Gastroesophageal sphincter (tissue), 4 donors: ENCODE measurements around the gene SCARB2. TPM values are rescaled to one million over a fixed set of nuclear protein-coding genes. Genes with fewer than 3 reads are reported as not detected.

Experiments used
- ATAC-seq: fragments of 150-250 bp; one replicate; pipeline ENCODE4 v1.9.1; 2016; ENCODE audit warnings: mild to moderate bottlenecking, moderate library complexity
- H3K27ac ChIP-seq, 4 donors: fragments of 200-600 bp; sonication (generic) in 3 of 4; 1 replicate in 3 of 4; 2 replicates in 1 of 4; pipeline ENCODE4 v1.5.1; 2016 to 2019
- H3K27me3 ChIP-seq: fragments of 200-600 bp; sonication (generic); one replicate; pipeline ENCODE4 v1.5.1; 2019
- H3K36me3 ChIP-seq, 2 donors: fragments of 200-600 bp; sonication (generic); one replicate each; pipeline ENCODE4 v1.5.1; 2019; ENCODE audit warnings: control low read depth in 1 of 2
- H3K4me1 ChIP-seq, 3 donors: fragments of 200-600 bp; sonication (generic); 1 replicate in 2 of 3; 2 replicates in 1 of 3; pipeline ENCODE4 v1.5.1; 2016 to 2019; ENCODE audit warnings: control low read depth in 2 of 3
- H3K4me3 ChIP-seq, 2 donors: fragments of 200-600 bp; sonication (generic); one replicate each; pipeline ENCODE4 v1.5.1; 2019; ENCODE audit warnings: mild to moderate bottlenecking in 1 of 2, moderate library complexity in 1 of 2
- H3K9me3 ChIP-seq, 3 donors: fragments of 200-600 bp; sonication (generic); one replicate each; pipeline ENCODE4 v1.5.1; 2017 to 2019; ENCODE audit warnings: control low read depth in 2 of 3
- EP300 ChIP-seq: sonication (generic); formaldehyde crosslinking; IDR thresholded peaks from one replicate; pipeline ENCODE4 v1.6.1; 2017; ENCODE audit warnings: antibody characterized with exemption, mild to moderate bottlenecking
- POLR2A ChIP-seq, 2 donors: fragments of 450-650 bp; IDR thresholded peaks; one replicate each; pipeline ENCODE4 v1.6.1; 2017; ENCODE audit warnings: antibody characterized with exemption in 2 of 2, mild to moderate bottlenecking in 2 of 2, moderate library complexity in 1 of 2
- POLR2AphosphoS5 ChIP-seq: sonication (generic); formaldehyde crosslinking; IDR thresholded peaks from one replicate; pipeline ENCODE4 v1.6.1; 2017; ENCODE audit warnings: antibody characterized with exemption
- WGBS, 2 donors: methylation state at CpG; one replicate each; pipeline ENCODE4 v1.1.5; 2018; ENCODE audit warnings: low coverage in 1 of 2; 5-methylcytosine and 5-hydroxymethylcytosine counted together
- total RNA-seq, 4 donors: library from RNA; depleted of rRNA; stranded (reverse); fragments of >200 nt; gene quantifications; one replicate each; pipeline ENCODE4 v1.1.0, GENCODE V29; 2016
- TF ChIP-seq, protein P1 (sequence below), 4 experiments: fragments of 200-600 bp in 2 of 4; fragments of 450-650 bp in 2 of 4; sonication (generic) in 1 of 4; IDR thresholded peaks; one replicate each; pipeline ENCODE4 v1.5.1; 2017 to 2019; ENCODE audit warnings: antibody characterized with exemption in 4 of 4, mild to moderate bottlenecking in 2 of 4, moderate library complexity in 2 of 4

SCARB2 gene
- total RNA-seq, 4 donors from 2014 or later: 121 to 169 (median 130) TPM

DNA sequence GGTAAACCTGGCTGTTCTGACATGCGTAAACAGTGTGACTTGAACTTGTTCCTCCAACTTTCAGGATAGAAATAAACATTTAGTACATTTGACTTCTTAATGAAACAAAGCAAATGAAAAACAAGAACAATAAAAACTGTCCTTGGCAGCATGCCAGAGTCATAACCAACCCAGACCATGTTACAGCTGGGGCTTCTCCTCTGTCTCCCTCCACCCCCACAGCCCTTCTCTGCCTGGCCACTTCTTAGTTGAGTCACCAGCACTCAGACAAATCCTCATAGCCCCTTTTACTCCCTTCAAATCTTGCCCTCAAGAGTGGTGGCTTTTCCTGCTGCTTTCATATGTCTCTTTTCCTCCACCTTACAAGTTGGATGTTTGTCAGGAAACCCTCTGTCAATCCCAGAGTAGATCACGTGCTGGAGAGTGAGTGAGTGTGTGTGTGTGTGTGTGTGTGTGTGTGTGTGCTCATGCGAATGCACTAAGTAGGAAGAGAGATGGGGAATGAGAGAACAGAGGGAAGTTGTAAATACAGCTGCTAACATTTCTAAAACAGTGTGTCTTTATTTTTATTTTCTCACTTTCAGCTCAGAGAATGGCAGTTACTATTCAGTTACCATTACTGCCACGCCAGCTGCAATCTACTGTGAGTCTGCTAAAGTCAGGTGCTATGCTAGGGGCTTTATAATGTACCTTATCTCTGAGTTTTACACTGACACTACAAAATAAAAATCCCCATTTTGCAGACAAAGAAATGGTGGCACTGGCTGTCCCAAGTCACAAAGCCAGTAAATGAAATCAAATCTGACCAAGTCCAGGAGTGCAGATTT, 15.0 kb downstream of the SCARB2 start:
- peaks cover 29 to 100% (median 47%) of the 10 kb centered on the region in 3 donors for H3K4me1 ChIP-seq
- no peaks in the 10 kb centered on the region for H3K9me3 ChIP-seq
- peak; percentile 54 for ATAC-seq
- H3K27ac ChIP-seq: peak overlapping the region; percentile 70 to 76 (median 74)
- 0 to 28% methylated on average over 2 to 4 of the region's 4 CpGs for WGBS, 2 donors
- H3K4me3 ChIP-seq: no peak overlapping the region
- no peaks in the 10 kb centered on the region for H3K27me3 ChIP-seq
- peaks cover 0 to 22% of the 10 kb centered on the region in 2 donors for H3K36me3 ChIP-seq
- TF ChIP-seq, protein P1, sequence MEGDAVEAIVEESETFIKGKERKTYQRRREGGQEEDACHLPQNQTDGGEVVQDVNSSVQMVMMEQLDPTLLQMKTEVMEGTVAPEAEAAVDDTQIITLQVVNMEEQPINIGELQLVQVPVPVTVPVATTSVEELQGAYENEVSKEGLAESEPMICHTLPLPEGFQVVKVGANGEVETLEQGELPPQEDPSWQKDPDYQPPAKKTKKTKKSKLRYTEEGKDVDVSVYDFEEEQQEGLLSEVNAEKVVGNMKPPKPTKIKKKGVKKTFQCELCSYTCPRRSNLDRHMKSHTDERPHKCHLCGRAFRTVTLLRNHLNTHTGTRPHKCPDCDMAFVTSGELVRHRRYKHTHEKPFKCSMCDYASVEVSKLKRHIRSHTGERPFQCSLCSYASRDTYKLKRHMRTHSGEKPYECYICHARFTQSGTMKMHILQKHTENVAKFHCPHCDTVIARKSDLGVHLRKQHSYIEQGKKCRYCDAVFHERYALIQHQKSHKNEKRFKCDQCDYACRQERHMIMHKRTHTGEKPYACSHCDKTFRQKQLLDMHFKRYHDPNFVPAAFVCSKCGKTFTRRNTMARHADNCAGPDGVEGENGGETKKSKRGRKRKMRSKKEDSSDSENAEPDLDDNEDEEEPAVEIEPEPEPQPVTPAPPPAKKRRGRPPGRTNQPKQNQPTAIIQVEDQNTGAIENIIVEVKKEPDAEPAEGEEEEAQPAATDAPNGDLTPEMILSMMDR (IDR thresholded peaks at IDR 0.05): no peak
- peak; percentile 34 for TF ChIP-seq POLR2AphosphoS5
- no peak for TF ChIP-seq POLR2A (IDR thresholded peaks at IDR 0.05)

DNA sequence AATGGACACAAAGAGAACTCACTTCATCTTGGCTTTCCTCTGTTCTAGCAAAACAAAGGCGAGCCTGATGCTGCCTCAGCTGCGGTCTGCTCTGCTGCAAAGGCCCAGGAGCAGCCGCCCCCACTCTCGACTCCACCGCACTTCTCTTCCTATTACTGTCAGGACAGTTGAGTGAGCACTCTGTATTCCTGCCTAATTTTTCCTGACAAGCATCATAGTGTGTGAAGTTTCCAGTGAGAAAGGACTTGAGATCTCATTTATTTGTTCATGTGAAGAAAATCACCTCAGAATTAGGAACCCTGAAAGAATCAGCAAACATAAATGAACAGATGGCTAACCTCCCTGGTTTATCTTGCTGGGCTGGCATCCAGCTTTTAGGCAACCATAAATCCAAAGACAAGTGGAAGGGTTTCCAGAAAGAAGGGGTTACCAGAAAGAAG, 15.6 kb downstream of the SCARB2 start:
- peak; percentile 26 for ATAC-seq
- TF ChIP-seq EP300 (no peak), POLR2AphosphoS5 (no peak), POLR2A (IDR thresholded peaks at IDR 0.05) (no peak)
- TF ChIP-seq, protein P1 (IDR thresholded peaks at IDR 0.05): no peak
- Histone ChIP-seq H3K4me1 (peaks cover 29 to 100% (median 45%) of the 10 kb centered on the region in 3 donors), H3K9me3 (no peaks in the 10 kb centered on the region), H3K27me3 (no peaks in the 10 kb centered on the region), H3K36me3 (peaks cover 0 to 28% of the 10 kb centered on the region in 2 donors), H3K27ac (peak overlapping the region; percentile 70 to 76 (median 74)), H3K4me3 (no peak overlapping the region)
- WGBS, 2 donors: 5 to 15% methylated on average over 4 to 5 of the region's 5 CpGs

DNA sequence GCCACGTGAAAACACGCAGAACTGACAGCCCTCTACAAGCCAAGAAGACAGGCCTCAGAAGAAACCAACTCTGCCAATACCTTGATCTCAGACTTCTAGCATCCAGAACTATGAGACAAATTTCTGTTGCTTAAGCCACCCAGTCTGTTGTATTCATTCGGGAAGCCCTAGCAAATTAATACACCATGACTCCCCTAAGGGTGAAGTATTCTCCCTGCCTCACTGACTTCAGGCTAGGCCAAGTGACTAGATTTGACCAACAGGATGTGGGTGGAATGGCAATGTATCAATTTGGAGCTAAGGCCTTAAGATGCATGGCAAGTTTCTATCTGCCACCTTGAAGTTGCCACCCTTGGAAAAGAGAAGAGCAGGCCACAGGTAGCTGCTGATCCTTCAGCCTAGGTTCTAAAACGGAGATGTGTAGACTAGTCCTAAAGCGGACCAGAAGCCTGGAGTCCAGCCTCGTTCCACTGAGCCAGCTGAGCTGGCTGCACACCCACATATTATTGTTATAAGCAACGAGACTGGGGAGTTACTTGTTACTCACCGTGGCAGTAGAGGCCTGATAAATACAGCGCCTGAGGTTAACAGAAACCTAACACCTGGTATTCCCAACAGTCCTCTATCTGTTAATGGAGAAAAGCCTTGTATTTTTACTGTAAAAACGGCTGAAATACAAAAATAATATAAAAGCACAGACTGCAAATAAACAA, 16.4 kb downstream of the SCARB2 start:
- Histone ChIP-seq H3K36me3 (peaks cover 0 to 36% of the 10 kb centered on the region in 2 donors), H3K27ac (peak overlapping the region; percentile 70 to 76 (median 74)), H3K9me3 (no peaks in the 10 kb centered on the region), H3K4me3 (no peak overlapping the region), H3K27me3 (no peaks in the 10 kb centered on the region), H3K4me1 (peaks cover 29 to 93% (median 45%) of the 10 kb centered on the region in 3 donors)
- no peak for ATAC-seq
- TF ChIP-seq POLR2A (IDR thresholded peaks at IDR 0.05) (no peak), EP300 (no peak), POLR2AphosphoS5 (no peak)
- TF ChIP-seq, protein P1 (IDR thresholded peaks at IDR 0.05): no peak
- 56 to 81% methylated on average over 5 to 10 of the region's 10 CpGs for WGBS, 2 donors

- WGBS, 2 donors: 88% methylated on average over 2 of the region's 2 CpGs; no CpG with 5 or more reads in 1 of the 2 donors
- Histone ChIP-seq H3K27ac (peak overlapping the region in 3 of 4 donors; percentile 70 to 76 (median 71)), H3K4me1 (peaks cover 28 to 90% (median 45%) of the 10 kb centered on the region in 3 donors), H3K4me3 (no peak overlapping the region), H3K36me3 (peaks cover 0 to 44% of the 10 kb centered on the region in 2 donors), H3K27me3 (no peaks in the 10 kb centered on the region), H3K9me3 (no peaks in the 10 kb centered on the region)
- ATAC-seq: no peak
- no peak for TF ChIP-seq EP300
- TF ChIP-seq, protein P1 (IDR thresholded peaks at IDR 0.05): no peak
- TF ChIP-seq POLR2A (IDR thresholded peaks at IDR 0.05): no peak
- TF ChIP-seq POLR2AphosphoS5: no peak
These were observed 17.2 kb downstream of the SCARB2 start for GRCh38 chr4:76196376-76196775.
